ENCODE results near the gene PKHD1.

PKHD1 gene

DNA sequence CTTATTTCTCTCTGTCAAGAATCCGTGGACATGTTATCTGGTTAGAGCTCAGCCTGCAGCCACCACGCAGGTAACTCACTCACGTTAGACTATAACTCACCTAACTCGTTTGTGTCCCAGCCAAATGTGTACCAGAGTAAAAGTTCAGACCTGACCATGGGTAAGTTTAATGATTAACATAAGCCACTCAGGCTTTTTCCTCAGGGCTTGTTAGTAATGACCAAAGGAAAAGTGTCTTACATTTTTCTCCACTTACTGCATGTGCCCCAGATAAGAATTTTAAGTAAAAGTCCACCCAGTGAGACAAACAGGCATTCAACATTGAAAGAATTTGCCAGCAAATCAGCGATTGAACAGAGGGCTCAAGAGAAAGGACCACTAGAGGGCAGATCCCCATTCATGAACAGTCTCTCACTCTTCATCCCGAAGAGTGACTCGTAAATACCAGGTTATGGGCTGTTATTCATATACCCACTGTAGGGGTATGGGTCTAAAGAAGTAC lies at the start of gene PKHD1:
TSS of gene PKHD1 (minus strand) at position 116 of the 502 bp plus-strand sequence. CDS start 2,680 bp downstream, outside the sequence.
- no peak for DNase-seq

GRCh38 chr6:52136934-52137467 lies 49.6 kb upstream of the PKHD1 start:
- DNase-seq = no peak

GRCh38 chr6:52136055-52136454 lies 48.6 kb upstream of the PKHD1 start:
- no peak for DNase-seq

GRCh38 chr6:52135217-52135616 lies 47.8 kb upstream of the PKHD1 start:
- DNase-seq = no peak

DNA sequence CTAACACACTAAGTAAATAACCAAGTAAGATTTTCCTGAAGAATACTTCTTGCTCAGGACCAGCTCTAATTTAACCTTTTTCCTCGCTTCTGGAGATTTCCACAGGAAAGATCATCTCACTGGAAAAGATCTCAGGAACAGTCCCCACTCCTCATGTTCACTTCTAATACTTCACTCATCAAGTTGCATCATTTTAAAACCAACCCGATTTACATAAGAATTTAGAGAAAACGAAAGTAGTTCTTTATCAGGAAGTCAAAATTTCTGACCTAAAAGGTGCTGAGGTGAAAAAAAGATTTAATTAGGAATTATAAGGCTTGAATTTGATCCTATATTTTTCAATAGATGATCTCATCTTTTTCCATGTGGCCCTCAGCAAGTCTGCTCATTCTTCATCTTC lies 46.6 kb upstream of the PKHD1 start:
- DNase-seq = no peak

- no peak for DNase-seq
Measured at GRCh38 chr6:52133324-52133723, 45.9 kb upstream of the PKHD1 start.

- no peak for DNase-seq
Measured at GRCh38 chr6:52132292-52132691, 44.9 kb upstream of the PKHD1 start.

DNA sequence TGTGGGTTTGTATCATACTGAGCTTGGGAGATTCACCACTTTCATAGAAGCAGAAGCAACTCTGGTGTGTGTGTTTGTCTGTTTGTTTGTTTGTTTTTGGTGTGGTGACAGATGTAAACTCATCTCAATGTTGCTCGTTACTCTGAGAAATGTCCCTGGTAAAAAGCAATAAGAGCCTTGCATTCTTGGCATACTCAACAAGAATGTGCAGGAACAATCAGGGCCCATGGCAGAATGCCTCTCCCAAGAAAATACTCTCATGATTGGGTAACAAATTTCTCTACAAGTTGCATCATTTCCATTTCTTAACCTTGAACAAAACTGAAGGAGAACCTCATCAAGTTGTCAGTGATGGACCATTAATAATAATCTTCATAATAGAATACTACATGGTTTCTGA lies 43.0 kb upstream of the PKHD1 start:
- no peak for DNase-seq

- DNase-seq = no peak
Measured at GRCh38 chr6:52127957-52128356, 40.5 kb upstream of the PKHD1 start.

DNA sequence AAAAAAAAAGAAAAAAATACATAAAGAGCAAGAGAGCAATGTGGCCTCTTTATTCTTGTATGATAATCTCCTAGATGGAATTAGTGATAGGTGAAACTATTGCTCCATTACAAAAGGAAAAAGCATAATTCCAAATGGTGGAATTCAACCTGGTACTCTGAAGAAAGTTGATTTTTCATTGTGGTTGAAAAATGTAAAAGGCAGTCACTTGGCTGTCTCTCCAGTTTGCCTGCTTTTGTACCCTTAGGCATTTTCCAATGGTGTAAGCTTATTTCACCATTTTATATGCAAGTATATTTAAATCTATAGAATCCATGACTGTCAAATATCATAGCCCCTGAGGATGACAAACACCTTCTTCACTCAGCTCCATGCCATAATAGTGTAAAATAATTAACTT lies 38.8 kb upstream of the PKHD1 start:
- no peak for DNase-seq

DNA sequence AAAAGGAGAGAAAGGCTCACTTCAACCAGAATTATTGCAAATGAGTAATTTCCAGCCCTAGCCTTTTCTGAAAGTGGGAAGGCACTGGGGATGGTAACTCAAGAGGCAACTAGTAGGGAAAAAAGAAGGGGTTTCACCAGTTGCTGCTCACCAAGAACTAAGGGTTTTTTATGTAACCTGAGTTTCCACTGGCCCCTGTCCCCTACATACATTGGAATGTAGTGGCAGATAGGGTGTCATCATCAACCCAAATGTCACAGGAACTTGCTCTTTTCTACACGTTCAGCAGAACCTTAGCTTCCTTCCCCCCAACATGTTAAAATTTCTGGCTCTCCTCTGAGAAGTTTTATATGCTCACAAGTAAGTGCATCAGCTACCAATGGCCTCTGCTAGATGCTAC lies 38.2 kb upstream of the PKHD1 start:
- no peak for DNase-seq

- DNase-seq = no peak
Measured at GRCh38 chr6:52125139-52125538, 37.7 kb upstream of the PKHD1 start.

DNA sequence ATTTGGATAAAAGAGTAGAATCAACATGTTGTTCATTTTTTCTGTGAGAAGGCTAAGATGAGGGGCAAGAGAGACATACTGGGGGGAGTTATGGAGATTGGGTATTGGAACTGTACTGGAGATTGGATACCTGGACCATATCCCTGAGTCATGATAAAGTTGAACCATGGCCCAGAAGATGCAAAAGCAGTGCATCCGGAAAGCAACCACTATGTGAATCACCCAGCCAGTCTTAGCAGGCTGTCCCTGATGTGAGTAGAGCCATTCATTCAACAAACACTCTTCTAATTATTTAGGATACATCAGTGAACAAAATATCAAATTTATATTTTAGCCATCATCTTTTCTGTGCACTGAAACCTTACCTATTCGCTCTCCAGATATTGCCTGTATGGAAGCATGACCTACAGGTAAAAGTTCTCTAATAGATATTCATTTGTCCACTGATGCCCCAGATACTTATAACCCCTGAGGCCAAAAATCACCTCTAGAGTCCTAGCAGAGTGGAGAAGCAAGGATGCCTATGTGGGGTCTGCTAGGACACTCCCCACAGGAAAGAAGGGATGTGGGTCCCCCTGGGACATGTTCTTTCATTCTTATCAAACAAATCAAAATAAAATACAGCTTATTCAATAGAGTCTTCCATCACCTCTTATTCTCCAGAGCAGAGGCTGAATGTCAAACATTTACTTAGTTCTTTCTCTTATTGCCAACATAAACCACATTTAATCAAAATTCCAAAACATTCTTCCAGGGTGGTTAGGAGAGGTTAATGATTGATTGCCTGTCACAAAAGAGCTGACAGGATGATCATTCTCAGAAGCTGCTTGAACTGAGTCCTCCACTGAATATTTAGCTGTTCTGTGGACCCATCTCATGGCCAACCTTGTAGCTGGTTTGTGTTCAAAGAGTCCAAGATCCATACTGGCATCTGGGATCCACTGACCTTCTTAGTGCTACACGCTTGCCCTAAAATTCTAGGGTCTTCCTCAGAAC lies 37.0 kb upstream of the PKHD1 start:
- no peak for DNase-seq

GRCh38 chr6:52123251-52123650 lies 35.8 kb upstream of the PKHD1 start:
- DNase-seq = no peak

- no peak for DNase-seq
Measured at GRCh38 chr6:52117352-52117751, 29.9 kb upstream of the PKHD1 start.

DNA sequence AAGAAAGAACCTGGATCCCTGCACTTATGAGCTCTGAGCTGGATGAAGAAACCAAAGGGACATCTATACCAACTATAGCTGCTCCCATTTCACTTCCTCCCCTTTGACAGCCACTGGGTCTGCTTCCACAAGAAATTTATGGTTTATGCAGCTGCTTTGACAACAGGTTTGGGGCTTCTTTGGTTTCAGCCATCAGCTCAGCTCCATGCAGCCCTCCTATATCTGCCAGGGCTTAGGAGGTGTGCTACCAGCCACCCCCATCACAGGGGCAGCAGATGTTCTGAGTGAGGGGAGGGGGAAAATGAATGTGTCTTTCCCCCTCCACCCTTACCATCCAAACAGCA lies 29.2 kb upstream of the PKHD1 start:
- DNase-seq = no peak

DNA sequence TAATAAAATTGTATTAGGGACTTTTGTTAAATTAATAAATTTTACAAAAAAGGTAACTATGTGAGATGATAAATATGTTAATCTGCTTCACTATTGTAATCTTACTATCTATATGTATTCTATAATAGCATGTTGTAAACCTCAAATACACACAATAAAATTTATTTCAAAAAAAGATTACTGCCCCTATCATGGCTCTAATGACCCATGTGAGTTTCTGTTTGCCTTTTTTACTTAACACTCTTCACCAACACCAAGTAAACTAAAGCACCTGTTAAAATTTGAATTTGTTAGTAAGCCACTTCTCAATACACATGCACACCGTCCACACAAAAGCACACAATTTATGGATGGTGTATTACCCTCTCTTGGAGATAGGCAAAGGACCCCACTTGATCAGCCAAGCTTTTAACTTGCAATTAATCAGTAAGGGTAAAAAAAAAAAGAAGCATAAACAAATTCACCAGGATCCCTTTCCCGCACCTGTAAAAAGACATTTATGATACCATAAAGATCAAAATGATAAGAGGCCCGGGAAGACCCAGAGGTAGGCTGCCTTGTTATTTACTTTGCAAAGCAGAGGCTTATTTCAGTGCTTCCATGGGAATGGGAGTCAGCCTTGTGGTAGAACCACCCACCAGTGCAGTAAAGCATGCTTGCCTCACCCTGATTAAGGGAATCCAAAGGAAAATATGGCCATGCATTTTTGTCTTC lies 28.6 kb upstream of the PKHD1 start:
- no peak for DNase-seq

GRCh38 chr6:52115145-52115741 lies 27.8 kb upstream of the PKHD1 start:
- DNase-seq = no peak

- no peak for DNase-seq
Measured at GRCh38 chr6:52109171-52109571, 21.8 kb upstream of the PKHD1 start.

- DNase-seq = no peak
Measured at GRCh38 chr6:52108128-52108527, 20.7 kb upstream of the PKHD1 start.

- no peak for DNase-seq
Measured at GRCh38 chr6:52106994-52107393, 19.6 kb upstream of the PKHD1 start.

- no peak for DNase-seq
Measured at GRCh38 chr6:52104979-52105378, 17.6 kb upstream of the PKHD1 start.

- no peak for DNase-seq
Measured at GRCh38 chr6:52103623-52104022, 16.2 kb upstream of the PKHD1 start.

Data from stimulated activated naive CD4-positive, alpha-beta T cell treated with Interleukin-2 at 50 U/mL for 16 hours (primary cell).